NK-92 (cell line): ENCODE results near the gene TDRD7.
"Not testable (repeated sequence)": the region's sequence is repeated elsewhere in the genome, so short reads cannot be mapped to it uniquely, and the experiment has no call there.

Experiments
- DNase-seq: peaks from one replicate; lab custom pipeline; 2025; ENCODE audit not compliant: unreplicated experiment; lab: John Stamatoyannopoulos, UW

TDRD7 gene

DNA sequence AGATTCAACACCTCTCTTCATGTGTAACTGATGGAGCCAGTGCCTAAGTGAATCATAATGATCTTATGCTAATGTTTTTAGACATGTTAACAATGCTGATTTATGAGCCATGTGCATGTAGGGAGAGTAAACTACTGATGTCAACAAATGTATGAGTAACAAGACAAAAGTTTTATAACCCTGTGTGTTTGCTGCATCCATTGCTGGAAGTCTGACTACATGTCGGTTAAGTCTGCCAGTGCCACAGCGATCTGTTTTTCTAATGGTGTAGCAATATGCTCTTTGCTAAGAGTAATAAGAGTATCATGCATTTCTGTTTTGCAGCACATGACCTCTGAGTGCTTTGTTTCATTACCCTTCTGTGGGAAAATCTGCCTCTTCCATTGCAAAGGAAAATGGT is 63.2 kb downstream of the TDRD7 start:
- no peak for DNase-seq

DNA sequence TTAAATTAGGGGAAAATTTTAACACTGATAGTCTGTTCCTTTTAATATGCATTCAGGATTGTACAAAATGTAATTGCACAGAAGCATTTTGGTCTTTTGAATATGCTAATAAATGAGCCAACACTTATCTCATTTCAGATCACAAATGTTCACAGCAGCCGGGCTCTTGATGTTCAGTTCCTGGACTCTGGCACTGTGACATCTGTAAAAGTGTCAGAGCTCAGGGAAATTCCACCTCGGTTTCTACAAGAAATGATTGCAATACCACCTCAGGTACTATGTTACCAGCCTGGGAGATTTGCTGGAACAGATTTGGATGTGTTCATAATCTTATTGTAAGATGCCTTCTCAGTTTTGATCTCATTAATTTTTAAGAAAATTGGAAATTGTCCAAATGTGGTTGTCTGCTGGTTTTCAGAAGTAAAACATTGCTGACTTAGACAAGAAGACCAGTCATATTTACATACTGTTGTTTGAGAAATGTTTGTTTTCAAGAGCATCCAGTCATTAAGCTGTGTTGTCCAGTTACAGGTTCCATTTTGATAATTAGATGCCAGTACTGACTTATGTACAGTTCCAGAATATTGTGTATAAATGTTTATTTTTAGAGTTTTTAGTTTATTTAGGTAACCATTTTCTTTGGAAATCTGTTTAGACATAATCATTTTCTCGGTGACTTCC is 66.5 kb downstream of the TDRD7 start:
- DNase-seq: no peak

DNA sequence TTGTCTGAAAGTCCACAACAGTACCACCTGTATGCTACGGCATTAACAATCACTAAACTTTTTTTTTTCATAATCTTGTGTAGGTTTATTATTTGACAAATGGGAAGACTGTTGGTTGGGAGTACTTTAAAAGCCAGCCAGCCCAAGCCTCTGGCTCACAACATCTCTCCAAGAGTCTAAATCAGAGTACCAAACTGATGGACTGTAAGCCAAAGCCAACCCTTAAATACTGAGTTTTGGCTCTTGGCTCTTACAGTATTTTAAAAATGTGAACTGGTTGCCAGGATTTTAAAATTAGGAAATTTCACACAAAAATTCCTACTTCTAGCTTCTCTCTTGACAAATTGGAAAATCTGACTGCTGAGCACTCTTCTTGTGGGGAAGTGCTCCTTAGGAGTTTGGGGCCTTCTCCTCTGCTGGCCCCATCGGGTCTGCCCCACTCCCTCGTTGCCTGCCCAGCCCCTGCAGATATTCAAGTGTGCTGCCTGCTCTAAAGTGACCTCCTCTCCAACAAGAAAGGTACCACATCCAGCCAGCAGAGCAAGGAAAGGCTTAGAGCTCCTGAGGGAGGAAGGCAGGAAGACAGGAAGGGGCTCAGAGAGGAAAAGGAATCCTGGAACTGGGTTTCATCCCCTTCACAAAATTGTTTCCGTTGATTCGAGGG is 67.7 kb downstream of the TDRD7 start:
- no peak for DNase-seq

GRCh38 chr9:97480174-97480573 is 68.3 kb downstream of the TDRD7 start:
- DNase-seq: no peak

GRCh38 chr9:97480749-97481148 is 68.9 kb downstream of the TDRD7 start:
- DNase-seq: no peak

DNA sequence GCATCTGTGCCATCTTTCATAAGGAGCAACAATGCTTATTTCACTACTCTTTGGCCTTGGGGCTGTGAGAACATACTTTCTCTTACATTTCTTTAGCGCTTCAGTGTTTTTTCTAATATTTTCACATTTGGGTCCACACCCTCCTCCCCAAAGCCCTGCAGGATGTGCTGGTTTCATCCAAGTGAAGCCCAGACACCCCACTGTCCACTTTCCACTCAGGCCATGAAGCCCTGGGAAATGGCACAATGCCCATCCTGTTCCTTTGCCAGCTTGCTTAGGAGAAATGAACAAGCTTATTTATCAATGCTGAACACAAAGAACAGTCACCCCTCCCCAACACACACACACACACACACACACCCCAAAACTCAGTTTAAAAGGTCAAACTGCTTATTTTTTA is 72.2 kb downstream of the TDRD7 start:
- no peak for DNase-seq

- no peak for DNase-seq
Observed at GRCh38 chr9:97487107-97487506, 75.2 kb downstream of the TDRD7 start.

DNA sequence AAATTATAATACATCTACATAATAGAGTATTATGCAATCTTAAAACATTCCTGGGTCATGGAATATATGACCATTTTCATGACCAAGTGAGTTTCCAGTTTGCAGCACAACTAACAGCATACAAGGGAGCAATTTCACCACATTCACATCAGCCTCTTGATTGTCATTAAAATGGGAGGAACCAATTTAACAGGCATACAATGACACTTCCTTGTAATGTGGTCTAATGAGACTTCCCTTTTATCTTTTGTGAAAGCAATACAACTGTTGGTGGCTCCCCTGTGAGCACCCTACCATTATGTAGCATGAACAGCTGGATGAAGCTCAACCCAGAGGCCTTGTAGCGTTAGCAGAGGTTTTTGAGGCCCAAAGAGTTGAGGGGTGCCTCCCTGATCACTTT is 76.0 kb downstream of the TDRD7 start:
- no peak for DNase-seq

- DNase-seq: no peak
Observed at GRCh38 chr9:97491216-97491999, 79.5 kb downstream of the TDRD7 start.

DNA sequence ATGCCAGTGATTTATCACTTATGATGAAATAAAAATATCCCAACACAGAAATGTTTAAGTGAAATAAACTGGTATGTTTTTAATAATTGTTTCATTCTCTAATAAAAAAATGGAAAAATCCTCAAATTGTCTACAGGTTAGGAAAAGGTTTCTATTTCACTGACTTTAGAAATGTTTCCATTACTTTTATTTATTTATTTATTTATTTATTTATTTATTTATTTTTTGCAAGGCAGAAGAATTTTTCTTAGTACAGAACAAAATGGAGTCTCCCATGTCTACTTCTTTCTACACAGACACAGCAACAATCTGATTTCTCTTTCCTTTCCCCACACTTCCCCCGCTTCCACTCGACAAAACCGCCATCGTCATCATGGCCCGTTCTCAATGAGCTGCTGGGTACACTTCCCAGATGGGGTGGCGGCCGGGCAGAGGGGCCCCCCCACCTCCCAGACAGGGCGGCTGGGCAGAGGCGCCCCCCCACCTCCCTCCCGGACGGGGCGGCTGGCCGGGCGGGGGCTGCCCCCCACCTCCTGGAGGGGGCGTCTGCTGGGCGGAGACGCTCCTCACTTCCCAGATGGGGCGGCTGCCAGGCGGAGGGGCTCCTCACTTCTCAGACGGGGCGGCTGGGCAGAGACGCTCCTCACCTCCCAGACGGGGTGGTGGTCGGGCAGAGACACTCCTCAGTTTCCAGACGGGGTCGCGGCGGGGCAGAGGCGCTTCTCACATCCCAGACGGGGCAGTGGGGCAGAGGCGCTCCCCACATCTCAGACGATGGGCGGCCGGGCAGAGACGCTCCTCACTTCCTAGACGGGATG is 85.9 kb downstream of the TDRD7 start:
- not testable (repeated sequence) for DNase-seq

DNA sequence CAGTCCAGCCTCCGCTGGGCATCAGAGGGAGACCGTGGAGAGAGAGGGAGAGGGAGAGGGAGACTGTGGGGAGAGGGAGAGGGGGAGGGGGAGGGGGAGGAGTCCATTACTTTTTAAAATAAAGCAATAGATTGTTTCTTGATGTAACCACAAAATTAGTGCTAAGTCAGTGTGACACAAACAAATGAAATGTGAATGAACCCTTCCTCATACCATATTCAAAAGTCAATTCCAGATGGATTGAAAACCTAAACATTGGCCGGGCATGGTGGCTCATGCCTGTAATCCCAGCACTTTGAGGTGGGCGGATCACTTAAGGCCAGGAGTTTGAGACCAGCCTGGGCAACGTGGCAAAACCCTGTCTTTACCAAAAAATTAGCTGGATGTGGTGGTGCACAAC is 87.0 kb downstream of the TDRD7 start:
- DNase-seq: not testable (repeated sequence)

DNA sequence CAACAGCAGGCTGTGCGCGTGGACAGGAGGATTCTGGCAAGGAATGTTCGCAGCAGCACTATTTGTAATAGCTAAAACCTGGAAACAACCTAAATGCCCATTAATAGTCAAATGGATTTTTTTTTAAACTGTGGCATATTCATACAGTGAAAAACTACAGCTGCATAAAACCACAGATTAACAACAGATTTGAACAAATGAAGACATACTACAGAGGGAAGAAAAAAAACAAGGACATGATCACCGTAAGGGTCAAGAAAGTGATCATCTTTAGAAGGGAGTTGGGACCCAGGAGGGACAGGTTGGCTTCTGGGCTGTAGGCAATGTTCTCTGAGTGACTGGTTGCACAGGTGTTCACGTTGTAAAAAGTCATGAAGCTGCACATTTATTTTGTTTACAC is 88.4 kb downstream of the TDRD7 start:
- no peak for DNase-seq

DNA sequence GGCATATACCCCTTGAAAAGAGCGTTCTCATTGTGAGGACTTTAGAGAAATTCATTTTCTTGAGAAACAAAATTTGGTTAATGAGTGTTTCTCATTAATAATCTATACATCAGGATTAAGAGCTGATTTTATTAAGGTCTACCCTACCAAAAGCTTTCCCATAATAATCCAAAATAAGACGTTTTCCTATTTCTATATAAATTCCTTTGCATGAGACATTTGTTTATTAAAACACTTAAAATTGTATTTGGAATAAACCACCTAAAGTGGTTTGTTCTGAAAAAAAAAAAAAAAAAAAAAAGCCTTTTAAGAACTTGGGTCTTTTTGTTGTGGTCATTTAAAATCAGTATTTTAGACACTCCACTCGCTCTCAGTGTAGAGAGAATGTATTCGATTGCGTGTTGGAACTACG is 88.9 kb downstream of the TDRD7 start:
- DNase-seq: no peak

DNA sequence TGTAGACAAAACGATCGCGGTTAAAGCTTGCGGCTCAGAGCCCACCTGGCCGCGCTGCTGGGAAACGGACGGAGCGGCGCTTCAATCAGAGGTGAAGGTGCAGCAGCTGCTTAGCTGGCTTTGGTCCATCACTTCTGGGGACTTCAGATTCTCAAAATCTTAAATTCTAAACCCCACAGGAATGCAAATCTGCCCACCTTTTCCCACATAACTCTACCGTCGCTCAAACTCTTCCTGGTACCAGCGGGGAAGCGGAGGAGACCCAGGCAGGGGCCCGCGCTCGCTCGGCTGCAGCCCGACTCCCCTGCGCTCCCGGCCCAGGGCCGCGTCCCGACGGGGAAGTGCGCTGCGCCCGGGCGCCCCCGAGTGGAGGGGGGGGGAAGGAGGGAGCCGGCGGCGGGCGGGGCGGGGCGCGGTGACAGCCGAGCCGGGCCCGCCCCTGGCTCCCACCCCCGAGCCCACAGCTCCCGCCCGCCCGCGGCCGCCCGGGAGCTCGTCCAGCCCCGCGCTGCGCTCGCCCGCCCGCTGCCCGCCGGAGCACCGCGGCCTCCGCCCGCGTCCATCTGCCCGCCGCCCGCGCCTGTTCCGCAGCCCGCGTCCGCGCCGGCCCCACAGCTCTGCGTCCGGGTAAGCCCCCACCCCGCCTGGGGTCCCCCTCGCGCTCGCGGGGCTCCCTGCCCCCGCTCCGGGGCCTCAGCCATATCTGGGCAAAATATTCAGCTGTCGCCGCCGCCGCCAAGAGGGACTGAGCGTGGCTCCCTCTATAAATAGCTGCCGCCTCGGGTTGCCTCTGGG is 89.5 kb downstream of the TDRD7 start, which contains the start of gene TMOD1:
TSS of gene TMOD1 (plus strand) at position 490 of the 795 bp plus-strand sequence. CDS start 22,523 bp downstream, outside the sequence.
- DNase-seq: no peak

- no peak for DNase-seq
Observed at GRCh38 chr9:97501972-97502221, 90.0 kb downstream of the TDRD7 start.

GRCh38 chr9:97502222-97502983 is 90.5 kb downstream of the TDRD7 start:
- no peak for DNase-seq

GRCh38 chr9:97502984-97503861 is 91.3 kb downstream of the TDRD7 start:
- DNase-seq: no peak

- no peak for DNase-seq
Observed at GRCh38 chr9:97503862-97504210, 91.9 kb downstream of the TDRD7 start.
